Measurements from ENCODE around the gene GARIN5B. TPM values are rescaled to one million over a fixed set of nuclear protein-coding genes. Genes with fewer than 3 reads are reported as not detected.
A peak's percentile ranks its signal among the peaks of the same experiment; 100 is the strongest.

The GARIN5B gene
- total RNA-seq, 1 donor from 2014 or later: not detected

GRCh38 chr19:55385724-55386492 is 22.8 kb upstream of the GARIN5B start, which contains the start of gene RPL28:
Gene RPL28 (plus strand): TSS chr19:55385932. CDS start chr19:55386358, 426 bp downstream.
- TF ChIP-seq, protein P1, sequence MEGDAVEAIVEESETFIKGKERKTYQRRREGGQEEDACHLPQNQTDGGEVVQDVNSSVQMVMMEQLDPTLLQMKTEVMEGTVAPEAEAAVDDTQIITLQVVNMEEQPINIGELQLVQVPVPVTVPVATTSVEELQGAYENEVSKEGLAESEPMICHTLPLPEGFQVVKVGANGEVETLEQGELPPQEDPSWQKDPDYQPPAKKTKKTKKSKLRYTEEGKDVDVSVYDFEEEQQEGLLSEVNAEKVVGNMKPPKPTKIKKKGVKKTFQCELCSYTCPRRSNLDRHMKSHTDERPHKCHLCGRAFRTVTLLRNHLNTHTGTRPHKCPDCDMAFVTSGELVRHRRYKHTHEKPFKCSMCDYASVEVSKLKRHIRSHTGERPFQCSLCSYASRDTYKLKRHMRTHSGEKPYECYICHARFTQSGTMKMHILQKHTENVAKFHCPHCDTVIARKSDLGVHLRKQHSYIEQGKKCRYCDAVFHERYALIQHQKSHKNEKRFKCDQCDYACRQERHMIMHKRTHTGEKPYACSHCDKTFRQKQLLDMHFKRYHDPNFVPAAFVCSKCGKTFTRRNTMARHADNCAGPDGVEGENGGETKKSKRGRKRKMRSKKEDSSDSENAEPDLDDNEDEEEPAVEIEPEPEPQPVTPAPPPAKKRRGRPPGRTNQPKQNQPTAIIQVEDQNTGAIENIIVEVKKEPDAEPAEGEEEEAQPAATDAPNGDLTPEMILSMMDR (IDR thresholded peaks at IDR 0.05): no peak
- ATAC-seq: peak; percentile 91 to 94
- intact Hi-C loops (cut with DNase I): no loop called here

GRCh38 chr19:55384920-55385723 is 22.1 kb upstream of the GARIN5B start:
- Histone ChIP-seq H3K4me3 (peak overlapping the region; percentile 97), H3K4me1 (peaks cover 52% of the 10 kb centered on the region), H3K27me3 (ENCODE audit: low read depth) (no peaks in the 10 kb centered on the region), H3K36me3 (peaks cover 35% of the 10 kb centered on the region), H3K27ac (peak overlapping the region; percentile 94), H3K9me3 (no peaks in the 10 kb centered on the region)
- ATAC-seq: peak; percentile 91 to 92
- DNase-seq: peak; percentile 96
- TF ChIP-seq, protein P1 (IDR thresholded peaks at IDR 0.05): no peak
- intact Hi-C loops (cut with DNase I): no loop called here

More at GRCh38 chr19:55385724-55386492, 22.8 kb upstream of the GARIN5B start, which contains the start of gene RPL28:
- H3K4me3 ChIP-seq: peak within 1 kb of the TSS; percentile 97
- peaks cover 42% of the 10 kb centered on the region for H3K36me3 ChIP-seq
- H3K27ac ChIP-seq: peak within 1 kb of the TSS; percentile 94
- H3K4me1 ChIP-seq: peaks cover 52% of the 10 kb centered on the region
- H3K9me3 ChIP-seq: no peaks in the 10 kb centered on the region
- peak; percentile 98 for DNase-seq
- H3K27me3 ChIP-seq (ENCODE audit: low read depth): no peaks in the 10 kb centered on the region

- H3K36me3 ChIP-seq: peaks cover 27% of the 10 kb centered on the region
- H3K27ac ChIP-seq: peak within 1 kb of the TSS; percentile 94
- H3K4me3 ChIP-seq: peak within 1 kb of the TSS; percentile 97
- H3K27me3 ChIP-seq (ENCODE audit: low read depth): no peaks in the 10 kb centered on the region
- peak; percentile 44 to 47 for ATAC-seq
- DNase-seq: peak; percentile 76
- TF ChIP-seq, protein P1 (IDR thresholded peaks at IDR 0.05): no peak
- intact Hi-C loops (cut with DNase I): no loop called here
- peaks cover 48% of the 10 kb centered on the region for H3K4me1 ChIP-seq
- H3K9me3 ChIP-seq: no peaks in the 10 kb centered on the region
These were observed 21.3 kb upstream of the GARIN5B start, which contains the start of gene TMEM238 for GRCh38 chr19:55384131-55384919. Gene TMEM238 (minus strand): TSS chr19:55384292. CDS start chr19:55384259, 33 bp downstream.

DNA sequence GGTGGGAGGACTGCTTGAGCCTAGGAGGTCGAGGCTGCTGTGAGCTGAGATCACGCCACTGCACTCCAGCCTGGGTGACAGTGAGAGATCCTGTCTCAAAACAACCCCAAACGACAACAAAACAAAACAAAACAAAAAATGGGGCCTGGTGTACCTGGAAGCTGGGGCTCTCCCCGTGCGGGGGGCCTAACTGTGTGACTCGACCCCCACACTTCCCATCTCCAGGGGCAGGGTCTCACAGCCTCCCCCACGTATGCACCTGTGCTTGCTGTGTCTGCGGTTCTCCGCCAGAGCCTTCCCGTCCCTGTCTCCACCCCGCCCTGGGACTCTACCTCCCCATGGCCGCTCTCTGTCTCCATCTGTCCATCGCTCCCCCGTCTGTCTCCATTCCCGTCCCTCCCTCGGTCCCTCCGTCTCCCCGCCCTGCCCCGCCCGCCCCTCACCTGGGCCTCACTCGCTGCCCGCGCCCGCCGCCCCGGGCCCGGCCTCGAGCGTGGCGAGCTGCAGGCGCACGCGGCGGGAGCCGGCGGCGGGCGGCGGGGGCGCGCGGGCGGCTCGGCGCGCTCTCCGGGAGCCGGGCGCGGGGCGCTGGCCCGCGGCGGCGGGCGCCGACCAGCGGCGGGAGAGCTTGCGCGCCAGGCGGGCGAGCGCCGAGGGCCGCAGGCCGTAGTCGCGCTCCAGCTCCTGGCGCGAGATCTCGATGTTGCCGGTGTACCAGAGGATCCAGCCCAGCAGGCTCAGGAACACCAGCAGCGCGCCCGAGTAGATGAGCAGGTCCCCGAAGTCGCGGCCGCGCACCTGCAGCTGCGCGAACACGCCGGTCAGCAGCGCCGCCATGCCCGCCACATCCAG is 20.4 kb upstream of the GARIN5B start:
- Histone ChIP-seq H3K4me1 (peaks cover 40% of the 10 kb centered on the region), H3K27me3 (ENCODE audit: low read depth) (no peaks in the 10 kb centered on the region), H3K4me3 (peak overlapping the region; percentile 97), H3K27ac (peak overlapping the region; percentile 94), H3K36me3 (peaks cover 18% of the 10 kb centered on the region), H3K9me3 (no peaks in the 10 kb centered on the region)
- intact Hi-C loops (cut with DNase I): no loop called here
- TF ChIP-seq, protein P1 (IDR thresholded peaks at IDR 0.05): no peak
- ATAC-seq: peak; percentile 2 to 6
- peak; percentile 80 for DNase-seq

Measured in lower lobe of right lung (tissue), 2 donors.